Activated T-cell treated with anti-CD3 and anti-CD28 coated beads, Interleukin-2, amount 50 U/mL, for 1 hour (primary cell): ENCODE results near the gene LRRIQ4.

Experiments
- DNase-seq: peaks from one replicate; pipeline ENCODE4 v3.0.0-alpha.2; 2020

LRRIQ4 gene

DNA sequence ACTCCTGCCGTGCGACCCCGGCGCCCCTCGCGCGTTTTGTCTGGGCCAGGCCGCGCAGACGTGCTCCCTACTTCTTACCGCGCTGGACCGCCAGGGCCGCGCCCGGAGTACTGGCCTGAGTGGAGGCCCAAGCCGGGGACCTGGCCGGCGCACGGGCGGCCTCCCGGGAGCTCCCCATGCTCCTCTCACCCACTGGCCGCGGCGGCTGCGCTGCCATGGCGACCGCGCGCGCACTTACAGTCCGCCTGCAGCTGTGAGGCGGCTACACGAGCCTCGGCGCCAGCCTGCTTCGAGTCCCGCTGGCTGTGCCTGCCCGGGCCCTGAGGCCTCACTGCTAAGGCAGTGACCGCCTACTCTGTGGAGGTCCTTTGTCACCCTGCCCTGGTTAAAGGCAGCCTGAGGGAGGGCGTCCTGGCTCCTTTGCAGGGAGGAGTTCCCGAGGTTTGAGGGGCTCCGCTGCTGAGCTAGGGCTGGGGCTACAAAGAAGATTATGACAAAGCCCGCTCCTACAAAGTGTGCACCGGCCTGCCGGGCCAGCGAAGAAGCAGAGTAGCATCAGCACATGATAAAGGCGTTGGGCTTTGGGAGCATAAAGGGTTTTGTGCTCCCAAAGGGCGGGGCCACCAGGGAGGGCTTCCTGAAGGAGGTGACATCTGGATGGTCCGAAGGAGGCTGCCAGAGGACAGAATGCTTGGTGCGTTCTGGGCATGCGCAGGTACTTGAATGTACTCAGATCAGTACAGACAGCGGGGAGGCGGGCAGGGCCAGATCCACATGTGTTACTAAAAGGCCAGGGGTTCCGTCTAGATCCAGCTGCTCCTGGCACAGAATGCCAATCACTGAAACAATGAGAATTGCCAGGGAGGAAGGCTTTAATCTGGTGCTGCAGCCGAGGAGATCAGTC is at the start of gene LRRIQ4, which contains the start of gene LRRC34:
Gene LRRIQ4, plus strand, starts transcription at position 539 of the 904 bp plus-strand sequence. CDS start 9,052 bp downstream, outside the sequence.
Gene LRRC34, minus strand, starts transcription at position 573 of the 904 bp plus-strand sequence. Its CDS starts 356 bp downstream, at position 217.
- peak; percentile 65 for DNase-seq

DNA sequence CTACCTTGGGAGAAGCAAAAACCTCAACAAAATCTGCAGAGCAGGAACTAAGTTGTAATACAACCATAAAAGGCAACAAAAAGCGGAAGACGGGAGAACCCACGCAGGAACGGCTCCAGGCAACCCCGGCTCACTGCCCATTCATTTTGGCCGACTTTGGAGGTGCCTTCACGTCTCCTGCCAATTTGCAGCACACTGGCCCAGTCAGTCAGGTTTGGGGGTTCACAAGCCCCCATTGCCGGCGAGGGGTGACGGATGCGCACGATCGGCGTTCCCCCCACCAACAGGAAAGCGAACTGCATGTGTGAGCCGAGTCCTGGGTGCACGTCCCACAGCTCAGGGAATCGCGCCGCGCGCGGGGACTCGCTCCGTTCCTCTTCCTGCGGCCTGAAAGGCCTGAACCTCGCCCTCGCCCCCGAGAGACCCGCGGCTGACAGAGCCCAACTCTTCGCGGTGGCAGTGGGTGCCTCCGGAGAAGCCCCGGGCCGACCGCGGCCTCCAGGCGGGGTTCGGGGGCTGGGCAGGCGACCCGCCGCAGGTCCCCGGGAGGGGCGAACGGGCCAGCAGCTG is 48.3 kb upstream of the LRRIQ4 start:
- peak; percentile 79 for DNase-seq

DNA sequence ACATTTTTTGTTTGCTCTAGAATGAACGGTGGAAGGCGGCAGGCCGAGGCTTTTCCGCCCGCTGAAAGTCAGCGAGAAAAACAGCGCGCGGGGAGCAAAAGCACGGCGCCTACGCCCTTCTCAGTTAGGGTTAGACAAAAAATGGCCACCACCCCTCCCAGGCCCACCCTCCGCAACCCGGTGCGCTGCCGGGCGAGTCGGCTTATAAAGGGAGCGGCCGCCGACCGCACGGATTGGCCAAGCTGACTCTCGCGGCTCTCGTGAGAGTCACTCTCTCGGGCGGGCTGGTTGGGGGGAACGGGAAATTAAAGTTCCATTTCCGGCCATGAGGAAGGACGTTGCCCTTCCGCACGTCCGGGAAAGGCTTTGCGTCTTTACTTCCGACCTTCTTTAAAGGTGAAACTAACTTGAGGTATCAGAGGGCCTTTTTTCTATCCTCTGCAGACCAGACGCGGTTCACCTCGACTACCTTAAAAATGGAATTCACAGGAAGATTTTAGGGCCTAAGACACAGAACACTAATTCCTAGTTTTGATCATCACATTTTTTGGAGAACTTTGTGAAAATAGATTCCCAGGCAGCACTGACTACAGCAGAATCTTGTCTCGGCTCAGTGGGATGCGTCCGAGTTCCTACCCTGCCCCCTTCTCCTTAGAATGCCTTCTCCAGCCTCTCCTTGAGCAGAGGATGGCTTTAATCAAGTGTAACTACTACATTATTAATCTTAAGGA is 47.6 kb upstream of the LRRIQ4 start, which contains the start of gene TERC:
Gene TERC, minus strand, starts transcription at position 179 of the 731 bp plus-strand sequence.
- peak; percentile 92 for DNase-seq

DNA sequence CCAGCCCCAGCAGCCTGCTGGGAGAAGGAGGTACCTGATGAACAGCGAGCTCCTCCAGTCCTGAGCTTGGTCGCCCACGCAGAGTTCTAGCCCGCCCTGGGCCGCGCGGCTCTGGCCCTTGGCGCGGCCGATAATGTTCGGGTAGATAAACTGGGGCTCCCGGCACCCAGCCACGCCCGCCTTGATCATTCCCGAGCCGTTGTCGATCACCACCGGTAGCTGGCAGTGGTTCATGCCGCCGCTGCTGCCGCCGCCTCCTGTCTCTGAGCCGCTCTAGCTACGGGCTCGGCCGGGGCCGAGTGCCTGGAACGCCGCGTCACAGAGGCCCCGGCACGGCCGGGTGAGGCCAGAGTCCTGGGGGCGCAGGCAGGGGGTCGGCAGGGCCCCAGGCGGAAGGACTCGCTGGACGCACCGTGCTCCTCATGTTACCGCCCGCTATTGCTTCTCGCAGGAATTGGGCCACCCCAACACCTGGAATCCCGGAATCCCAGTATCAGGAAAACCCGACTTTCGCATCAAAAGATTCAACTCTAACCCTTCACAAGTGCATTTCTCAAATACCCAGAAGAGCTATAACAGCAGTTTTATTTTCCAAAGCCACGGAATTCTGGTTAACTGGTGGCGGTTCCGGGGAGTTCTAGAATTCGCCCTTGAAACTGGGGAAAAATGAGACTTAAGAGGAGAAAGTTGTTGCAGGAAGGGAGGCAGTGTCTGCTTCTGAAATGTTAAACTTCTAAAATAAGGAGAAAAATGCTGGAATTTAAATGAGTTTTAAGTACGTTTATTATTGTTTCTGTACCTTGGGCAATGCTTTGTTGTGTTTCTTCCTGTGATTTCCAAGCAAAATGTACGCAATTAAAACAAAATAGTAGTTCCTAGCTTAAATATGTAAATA is 43.1 kb upstream of the LRRIQ4 start, which contains the start of gene ACTRT3:
Gene ACTRT3, minus strand, starts transcription at position 275 of the 895 bp plus-strand sequence. Its CDS starts 41 bp downstream, at position 234.
- DNase-seq = peak; percentile 73

DNA sequence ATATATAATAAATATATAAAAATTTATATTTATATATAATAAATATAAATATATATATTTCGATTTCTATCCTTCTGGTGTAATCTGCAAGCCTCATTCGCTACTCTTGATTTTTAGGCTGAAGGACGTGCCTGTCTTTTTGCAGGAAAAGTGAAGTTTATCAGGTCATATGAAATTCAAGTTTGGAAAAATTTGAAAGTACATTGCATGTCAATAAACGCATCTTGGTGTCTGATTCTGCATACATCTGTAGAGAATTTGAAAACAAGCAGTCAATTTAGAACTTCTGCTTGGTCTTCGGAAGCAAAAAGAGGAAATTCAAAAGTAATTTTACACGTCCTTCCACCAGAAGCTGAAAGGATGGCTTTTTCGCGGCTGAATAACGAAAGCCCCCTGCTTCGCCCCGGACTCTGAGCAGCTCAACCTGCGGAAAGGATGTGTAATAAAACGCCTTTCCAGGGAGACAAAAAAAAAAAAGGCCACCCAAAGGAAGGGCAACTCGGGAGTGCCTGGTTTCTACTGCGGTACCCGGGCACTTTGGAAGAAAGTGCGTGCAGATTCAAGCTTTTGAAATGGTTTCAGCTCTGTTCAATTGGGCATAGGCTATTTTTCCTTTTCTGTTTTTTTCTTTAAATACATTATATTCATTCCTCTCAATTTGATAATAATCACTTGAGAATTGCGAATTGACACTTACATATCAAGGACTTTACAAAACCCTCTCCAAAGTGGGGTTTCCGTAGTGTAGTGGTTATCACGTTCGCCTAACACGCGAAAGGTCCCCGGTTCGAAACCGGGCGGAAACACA is 41.0 kb upstream of the LRRIQ4 start:
- peak; percentile 64 for DNase-seq

DNA sequence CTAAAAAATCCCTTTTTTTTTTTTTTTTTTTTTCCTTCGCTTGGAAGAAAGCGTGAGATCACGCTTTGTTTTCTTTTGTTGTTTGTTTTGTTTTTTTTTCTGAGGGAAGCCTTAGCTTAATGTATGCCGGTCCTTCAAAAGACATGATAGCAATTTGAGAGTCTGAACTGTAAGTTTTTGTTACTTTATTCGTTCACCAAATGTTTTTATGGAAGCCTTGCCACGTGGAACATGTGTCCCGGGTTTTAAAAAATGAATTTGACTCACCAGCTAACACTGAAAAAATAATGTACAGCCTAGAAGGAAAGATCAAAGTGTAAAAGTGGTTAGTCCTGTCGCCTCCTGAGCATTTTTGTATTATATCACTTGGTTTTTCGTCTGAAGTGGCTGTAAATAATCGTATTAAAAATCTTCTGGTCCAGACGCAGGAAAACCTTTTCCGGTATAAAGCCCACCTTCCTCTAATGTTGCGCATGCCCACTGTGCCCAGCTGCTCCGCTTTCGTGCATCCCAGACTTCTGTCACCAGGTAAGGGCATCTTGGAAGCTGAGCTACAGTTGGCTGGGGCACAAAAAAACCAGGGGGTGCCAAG is 40.3 kb upstream of the LRRIQ4 start:
- DNase-seq = no peak

DNA sequence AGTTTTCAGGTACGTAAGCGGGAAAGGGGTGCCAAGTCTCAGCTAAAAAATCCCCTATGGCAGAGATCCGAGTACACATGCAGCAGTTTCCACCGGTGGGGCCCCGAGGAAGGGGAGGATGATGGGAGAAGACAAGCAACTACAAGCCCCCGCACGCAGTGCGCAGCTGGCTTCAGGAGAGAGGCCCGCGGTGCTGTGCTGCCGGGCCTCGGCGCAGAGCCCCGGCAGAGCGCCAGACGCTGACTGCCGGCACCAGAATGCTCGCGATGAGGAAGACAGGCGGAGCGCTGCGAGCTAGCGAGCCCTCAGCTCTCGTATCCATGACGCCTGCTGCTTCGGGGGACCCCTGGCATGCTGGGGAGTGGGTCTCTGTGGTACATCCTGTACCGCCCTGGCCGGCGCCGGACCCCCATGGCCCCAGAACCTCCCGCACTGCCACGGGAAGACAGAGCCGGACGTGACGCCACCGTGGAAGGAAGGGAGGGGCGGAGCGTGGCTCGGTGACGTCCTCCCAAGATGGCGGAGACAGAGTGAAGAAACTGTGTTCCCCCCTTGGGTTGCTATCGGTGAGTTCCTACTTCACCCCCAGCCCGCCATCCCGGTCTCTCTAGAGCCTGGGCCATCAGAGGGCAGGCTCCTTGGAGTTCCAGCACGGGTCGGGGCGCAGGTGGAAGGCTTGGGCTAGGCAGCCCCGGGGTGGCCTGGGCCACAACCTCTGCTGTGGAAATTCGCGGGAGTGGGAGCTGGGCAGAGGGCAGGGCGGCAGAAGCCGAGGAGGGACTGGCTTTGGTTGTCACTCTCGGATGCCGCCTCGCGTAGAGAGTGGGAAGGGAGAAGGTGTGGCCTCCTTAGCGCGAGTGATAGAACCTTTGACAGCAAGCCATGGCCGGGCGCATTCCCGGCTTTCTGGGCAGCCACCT is 39.5 kb upstream of the LRRIQ4 start, which contains the start of gene MYNN:
Gene MYNN, plus strand, starts transcription at position 500 of the 920 bp plus-strand sequence. CDS start 900 bp downstream, outside the sequence.
- peak; percentile 94 for DNase-seq

DNA sequence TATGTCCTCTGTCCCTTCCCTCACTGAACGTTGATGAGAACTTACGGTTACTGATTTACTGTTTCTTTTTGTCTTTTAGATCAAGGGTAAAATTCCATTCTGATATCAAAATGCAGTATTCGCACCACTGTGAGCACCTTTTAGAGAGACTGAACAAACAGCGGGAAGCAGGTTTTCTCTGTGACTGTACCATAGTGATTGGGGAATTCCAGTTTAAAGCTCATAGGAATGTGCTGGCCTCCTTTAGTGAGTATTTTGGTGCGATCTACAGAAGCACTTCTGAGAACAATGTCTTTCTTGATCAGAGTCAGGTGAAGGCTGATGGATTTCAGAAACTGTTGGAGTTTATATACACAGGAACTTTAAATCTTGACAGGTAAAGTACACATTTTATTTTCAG is 38.5 kb upstream of the LRRIQ4 start:
- no peak for DNase-seq

DNA sequence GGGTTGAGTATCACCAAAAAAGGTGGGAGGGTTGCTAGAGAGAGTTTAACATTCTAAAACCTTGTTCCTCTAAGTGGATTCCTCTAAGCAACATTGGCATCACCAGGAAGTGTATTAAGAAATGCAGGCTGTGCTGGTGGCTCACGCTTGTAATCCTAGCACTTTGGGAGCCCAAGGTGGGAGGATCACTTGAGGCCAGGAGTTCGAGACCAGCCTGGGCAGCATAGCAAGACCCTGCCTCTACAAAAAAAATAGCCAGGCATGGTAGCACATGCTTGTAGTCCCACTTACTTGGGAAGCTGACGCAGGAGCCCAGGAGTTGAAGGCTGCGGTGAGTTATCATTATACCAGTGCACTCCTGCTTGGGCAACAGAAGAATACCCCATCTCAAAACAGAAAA is 34.8 kb upstream of the LRRIQ4 start:
- DNase-seq = no peak

DNA sequence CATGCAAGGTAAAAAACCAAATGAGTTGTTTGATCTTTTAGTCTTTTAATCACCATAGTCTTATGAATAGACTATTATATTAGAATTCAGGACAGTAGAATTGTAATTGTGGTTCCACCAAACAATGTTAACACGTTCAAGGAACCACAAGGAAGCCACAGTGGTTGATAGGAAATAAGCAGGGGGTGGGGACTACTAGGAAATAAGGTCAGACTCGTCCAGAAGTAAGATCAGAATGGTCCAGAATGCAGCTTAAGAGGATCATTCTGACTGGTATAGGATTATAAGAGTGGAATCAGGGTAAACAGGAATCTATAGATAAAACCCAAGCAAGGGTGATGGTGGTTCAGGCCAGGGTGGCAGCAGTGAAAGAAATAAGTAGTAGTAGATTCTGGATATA is 31.9 kb upstream of the LRRIQ4 start:
- DNase-seq = no peak

DNA sequence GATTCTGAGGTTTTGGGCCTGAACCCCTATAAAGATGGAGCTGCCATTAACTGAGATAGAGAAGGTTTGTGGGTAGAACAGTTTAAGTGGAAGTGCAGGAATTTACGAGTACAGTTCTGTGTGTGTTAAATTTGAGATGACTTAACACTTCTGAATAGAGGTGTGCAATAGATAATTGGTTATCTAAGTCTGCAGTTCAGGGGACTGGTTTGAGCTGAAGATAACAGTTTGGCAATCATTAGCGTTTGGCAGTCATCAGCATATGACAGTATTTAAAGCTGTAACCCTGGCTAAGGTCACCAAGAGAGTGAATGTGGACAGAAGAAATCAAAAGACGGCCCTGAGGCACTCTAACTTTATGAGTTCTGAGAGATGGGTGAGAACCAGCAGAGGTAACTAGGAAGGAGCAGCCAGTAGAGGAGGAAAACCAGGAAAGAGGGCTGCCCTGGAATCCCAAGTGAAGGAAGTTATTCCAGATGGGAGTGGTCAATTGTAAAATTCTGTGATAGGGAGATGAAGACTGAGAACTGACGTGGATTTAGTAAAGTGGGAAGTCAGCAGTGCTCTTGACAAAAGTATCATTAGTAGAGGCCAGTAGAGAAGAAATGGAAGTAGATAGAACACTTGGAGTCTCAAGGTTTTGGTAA is 31.3 kb upstream of the LRRIQ4 start:
- no peak for DNase-seq

DNA sequence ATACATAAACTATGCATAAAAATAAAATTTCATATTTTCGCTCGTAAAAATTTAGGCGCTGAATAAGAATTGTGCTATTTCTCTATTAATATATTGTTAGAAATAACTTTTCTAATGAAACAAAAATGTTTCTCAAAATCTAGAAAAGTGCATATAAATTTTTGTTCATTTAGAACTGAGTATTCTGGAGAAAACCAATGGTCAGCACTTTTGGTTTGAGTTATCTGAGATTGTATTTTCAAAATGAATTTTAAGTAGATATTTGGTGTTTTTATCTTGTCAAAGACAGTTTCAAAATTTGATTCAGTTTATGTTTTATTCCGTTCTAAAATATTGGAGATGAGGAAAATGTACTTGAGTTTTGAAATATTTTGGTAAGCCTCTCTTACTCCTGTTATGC is 25.6 kb upstream of the LRRIQ4 start:
- no peak for DNase-seq

DNA sequence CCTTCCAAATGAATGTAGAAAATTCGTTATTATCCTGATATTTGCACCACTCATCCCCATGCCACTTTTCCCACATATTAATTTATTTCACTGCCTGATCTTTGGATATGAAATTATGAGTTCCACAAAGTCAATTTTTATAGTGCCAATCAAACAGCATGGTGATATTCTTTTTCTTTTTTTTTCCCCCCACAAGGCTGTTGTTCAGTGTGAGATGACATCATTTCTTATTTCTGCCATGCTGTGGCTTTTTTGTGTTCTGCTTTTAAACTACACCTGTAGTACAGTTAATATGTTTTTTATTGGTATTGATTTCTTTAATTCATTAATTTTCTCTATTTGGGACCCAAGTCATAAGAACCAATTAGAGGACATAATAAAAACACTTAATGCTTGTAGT is 24.9 kb upstream of the LRRIQ4 start:
- DNase-seq = no peak

DNA sequence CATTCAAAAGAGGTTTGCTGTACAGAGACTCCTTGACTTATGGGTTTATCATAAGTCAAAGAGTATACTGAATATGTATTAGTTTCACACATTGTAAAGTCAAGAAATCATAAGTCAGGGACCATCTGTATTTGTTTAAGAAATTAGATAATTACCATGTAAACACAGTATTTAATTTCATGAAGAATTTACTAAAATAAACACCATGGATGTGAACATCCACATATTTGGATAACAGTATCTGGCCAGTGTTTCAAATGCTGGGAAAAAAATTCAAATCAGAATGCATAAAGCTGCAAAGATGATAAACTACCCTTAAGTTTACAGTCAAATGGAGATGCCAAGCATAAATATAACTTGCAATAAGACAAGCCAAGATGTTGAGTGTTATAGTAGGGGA is 22.5 kb upstream of the LRRIQ4 start:
- no peak for DNase-seq

DNA sequence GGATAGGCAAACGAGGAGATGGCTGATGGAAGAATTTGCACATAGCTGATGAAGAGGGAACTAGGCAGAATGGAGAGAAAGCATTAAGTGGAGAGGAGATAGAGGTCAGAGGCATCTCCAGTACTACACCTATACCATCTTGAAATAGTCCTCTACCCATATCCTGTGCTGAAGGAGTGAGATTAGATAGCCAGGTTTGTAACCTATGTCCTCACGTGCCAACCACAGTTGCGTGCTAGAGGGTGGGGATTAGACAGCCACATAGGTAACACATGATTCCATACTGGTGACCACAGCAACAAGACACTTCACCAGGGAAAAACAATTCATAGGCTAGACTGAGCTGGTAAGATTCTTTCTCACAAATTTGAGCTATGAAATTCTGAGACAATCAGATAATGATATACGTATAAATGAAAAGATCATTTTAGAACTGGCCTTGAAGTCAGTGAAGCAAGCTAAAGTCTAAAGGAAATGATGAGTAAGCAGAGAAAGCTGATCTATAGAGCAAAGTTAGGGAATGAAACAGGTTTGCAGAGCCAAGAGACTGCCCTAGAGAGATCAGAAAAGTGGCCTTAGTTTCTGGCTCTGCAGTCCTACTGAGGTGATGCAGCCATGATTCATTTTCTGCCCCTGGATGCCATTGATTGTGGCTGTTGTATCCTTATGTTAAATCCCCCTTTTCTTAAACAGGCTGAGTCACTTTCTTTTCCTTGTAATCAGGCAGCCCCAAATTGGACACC is 21.8 kb upstream of the LRRIQ4 start:
- DNase-seq = no peak

DNA sequence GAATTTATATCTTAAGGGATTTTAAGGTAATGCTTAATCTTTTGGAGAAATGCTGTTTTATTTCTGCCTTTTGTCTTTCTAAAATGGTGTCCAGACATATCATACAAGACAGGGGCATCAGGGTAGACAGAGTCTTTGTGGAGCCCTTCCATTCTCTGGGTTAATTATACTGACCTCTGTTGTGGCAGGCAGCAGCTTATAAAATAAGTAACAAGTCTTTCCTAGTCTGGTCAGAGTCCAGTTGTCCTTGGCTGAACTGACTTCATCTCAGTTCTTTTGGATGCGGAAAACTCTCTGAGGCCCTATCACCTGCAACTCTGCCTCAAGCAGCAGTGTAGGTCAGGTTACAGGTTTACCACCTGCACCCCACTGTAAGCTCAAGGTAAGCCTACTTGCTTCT is 20.3 kb upstream of the LRRIQ4 start:
- DNase-seq = no peak

DNA sequence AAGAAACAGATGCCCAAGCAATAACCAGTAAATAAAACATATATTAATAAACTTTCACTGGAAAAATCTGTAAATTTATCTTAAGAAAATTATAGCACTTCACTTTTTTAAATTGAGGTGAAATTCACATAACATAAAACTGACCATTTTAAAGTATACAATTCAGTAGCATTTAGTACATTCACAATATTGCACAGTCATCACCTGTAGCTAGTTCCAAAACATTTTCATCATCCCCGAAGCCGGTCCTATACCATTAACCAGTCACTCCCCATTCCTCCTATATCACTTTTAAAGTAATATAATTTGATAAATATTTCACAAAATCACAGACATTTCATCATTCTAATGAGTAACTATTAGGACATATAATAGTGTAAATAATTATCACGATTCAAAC is 8.0 kb upstream of the LRRIQ4 start:
- DNase-seq = no peak

DNA sequence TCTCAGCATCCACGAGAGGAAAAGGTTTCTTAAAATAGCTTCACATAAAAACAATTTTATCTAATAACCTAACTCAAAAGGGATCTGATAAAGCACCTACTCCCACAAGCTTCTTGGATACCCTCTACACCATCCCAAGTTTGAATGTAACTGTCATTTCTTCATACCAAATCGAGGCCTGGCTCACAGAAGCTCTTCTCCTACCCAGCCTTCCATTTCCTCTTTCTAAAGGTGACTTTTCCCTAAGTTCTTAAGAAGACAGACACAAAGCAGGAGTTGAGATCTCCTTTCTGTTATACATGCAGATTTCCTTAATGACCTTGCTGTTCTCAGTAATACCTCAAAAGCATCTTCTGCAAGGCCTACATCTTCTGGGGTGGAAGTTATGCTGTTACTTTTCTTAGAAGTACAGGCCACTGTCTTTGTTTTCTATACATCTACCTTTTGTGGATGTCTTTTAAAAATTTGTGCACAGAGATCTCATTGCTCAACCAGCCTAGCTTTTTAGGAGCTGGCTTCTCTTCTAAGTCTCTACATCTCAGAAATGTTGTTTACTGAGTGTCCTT is 3.4 kb upstream of the LRRIQ4 start:
- DNase-seq = no peak
